Endothelial cell of umbilical vein (primary cell): ENCODE results near the gene CARD14.

Source experiments
- CTCF ChIP-seq, 2 donors: IDR thresholded peaks; 1 replicate in 1 of 2; 2 replicates in 1 of 2; pipeline ENCODE4 v1.5.1; 2011; ENCODE audit warnings: low read length in 2 of 2, mild to moderate bottlenecking in 2 of 2, moderate library complexity in 2 of 2, control low read depth in 1 of 2, inconsistent platforms in 1 of 2, low read depth in 1 of 2; ENCODE audit not compliant: insufficient read depth in 1 of 2; ENCODE audit errors: extremely low read depth in 1 of 2
- MAX ChIP-seq: IDR thresholded peaks from 2 replicates; pipeline ENCODE4 v1.6.1; 2011; ENCODE audit not compliant: insufficient read depth, insufficient read length
- POLR2A ChIP-seq: IDR thresholded peaks from 2 replicates; pipeline ENCODE4 v1.6.1; 2012; ENCODE audit warnings: low read depth, mild to moderate bottlenecking, control low read depth, low read length
- POLR2AphosphoS5 ChIP-seq: IDR thresholded peaks from 2 replicates; pipeline ENCODE4 v1.6.1; 2012; ENCODE audit warnings: low read depth, mild to moderate bottlenecking, control low read depth, low read length, moderate library complexity; ENCODE audit not compliant: insufficient read depth

GRCh38 chr17:80145076-80146075 is 24.5 kb upstream of the CARD14 start:
- TF ChIP-seq CTCF (IDR thresholded peaks at IDR 0.05; ENCODE audit: extremely low read depth in 1 of 2, insufficient read depth in 1 of 2, low read depth in 1 of 2, low read length in 2 of 2), result no peak
- TF ChIP-seq POLR2AphosphoS5, result no peak
- no peak for TF ChIP-seq POLR2A
- TF ChIP-seq MAX, result no peak
